SK-N-SH (cell line): ENCODE measurements around the gene WHRN.

Experiments used
- EP300 ChIP-seq, 2 experiments: IDR thresholded peaks; 2 replicates each; pipeline versions ENCODE4 v1.4.0 to v1.6.1; 2012; ENCODE audit warnings: borderline replicate concordance in 1 of 2, low read depth in 1 of 2, low read length in 1 of 2
- FOSL2 ChIP-seq: IDR thresholded peaks from 2 replicates; pipeline ENCODE4 v1.4.0; 2012; ENCODE audit warnings: low read depth, mild to moderate bottlenecking, moderate library complexity, borderline replicate concordance
- JUND ChIP-seq: IDR thresholded peaks from 2 replicates; pipeline ENCODE4 v1.4.0; 2012
- NRF1 ChIP-seq: IDR thresholded peaks from 2 replicates; pipeline ENCODE4 v1.6.1; 2012; ENCODE audit warnings: low read depth, mild to moderate bottlenecking, low read length
- POLR2AphosphoS5 ChIP-seq: IDR thresholded peaks from 2 replicates; pipeline ENCODE4 v1.6.1; 2012; ENCODE audit warnings: low read depth, low read length
- RCOR1 ChIP-seq: fragments of 150-350 bp; IDR thresholded peaks from 2 replicates; pipeline ENCODE4 v1.6.1; 2017; ENCODE audit warnings: antibody characterized with exemption, low read length
- SMC3 ChIP-seq: IDR thresholded peaks from 2 replicates; pipeline ENCODE4 v1.6.1; 2012; ENCODE audit warnings: low read depth, low read length, improper control_type of control experiment
- TAF1 ChIP-seq: IDR thresholded peaks from 2 replicates; pipeline ENCODE4 v1.6.1; 2012; ENCODE audit warnings: low read depth, mild to moderate bottlenecking, low read length, moderate library complexity, borderline replicate concordance
- TCF12 ChIP-seq: IDR thresholded peaks from 2 replicates; pipeline ENCODE4 v1.4.0; 2012
- TEAD4 ChIP-seq: IDR thresholded peaks from 2 replicates; pipeline ENCODE4 v1.4.0; 2012; ENCODE audit warnings: mild to moderate bottlenecking, borderline replicate concordance; ENCODE audit not compliant: insufficient read depth
- TF ChIP-seq, protein P1 (sequence below): fragments of 200-600 bp; sonication (generic); IDR thresholded peaks from 2 replicates; pipeline ENCODE4 v1.6.1; 2017; ENCODE audit warnings: antibody characterized with exemption, mild to moderate bottlenecking, moderate library complexity
- TF ChIP-seq, protein P2 (sequence below): IDR thresholded peaks from 2 replicates; pipeline ENCODE4 v1.4.0; 2012; ENCODE audit warnings: low read depth, borderline replicate concordance
- TF ChIP-seq, protein P3 (sequence below): fragments of 150-350 bp; IDR thresholded peaks from 2 replicates; pipeline ENCODE4 v1.6.1; 2016; ENCODE audit warnings: mild to moderate bottlenecking, low read depth, low read length

DNA sequence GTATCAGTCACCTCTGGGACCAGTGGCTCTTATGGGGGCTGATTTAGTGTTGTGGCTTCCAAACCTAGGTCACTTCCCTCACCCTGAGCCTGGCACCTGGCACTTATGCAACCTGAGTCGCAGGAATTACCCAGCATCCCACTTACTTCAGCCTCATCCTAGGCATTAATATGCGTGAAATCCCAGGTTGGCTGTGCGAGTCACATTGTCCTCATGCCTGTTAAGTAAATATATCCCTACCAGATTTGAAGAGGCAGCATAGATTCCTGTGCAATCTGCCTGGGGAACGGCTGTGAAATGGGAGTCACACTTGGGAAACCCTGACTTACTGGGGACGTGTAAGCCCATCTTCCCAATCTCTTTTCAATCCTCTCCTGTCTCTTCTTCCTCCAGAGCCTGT is 74.8 kb downstream of the WHRN start:
- TF ChIP-seq, protein P1, sequence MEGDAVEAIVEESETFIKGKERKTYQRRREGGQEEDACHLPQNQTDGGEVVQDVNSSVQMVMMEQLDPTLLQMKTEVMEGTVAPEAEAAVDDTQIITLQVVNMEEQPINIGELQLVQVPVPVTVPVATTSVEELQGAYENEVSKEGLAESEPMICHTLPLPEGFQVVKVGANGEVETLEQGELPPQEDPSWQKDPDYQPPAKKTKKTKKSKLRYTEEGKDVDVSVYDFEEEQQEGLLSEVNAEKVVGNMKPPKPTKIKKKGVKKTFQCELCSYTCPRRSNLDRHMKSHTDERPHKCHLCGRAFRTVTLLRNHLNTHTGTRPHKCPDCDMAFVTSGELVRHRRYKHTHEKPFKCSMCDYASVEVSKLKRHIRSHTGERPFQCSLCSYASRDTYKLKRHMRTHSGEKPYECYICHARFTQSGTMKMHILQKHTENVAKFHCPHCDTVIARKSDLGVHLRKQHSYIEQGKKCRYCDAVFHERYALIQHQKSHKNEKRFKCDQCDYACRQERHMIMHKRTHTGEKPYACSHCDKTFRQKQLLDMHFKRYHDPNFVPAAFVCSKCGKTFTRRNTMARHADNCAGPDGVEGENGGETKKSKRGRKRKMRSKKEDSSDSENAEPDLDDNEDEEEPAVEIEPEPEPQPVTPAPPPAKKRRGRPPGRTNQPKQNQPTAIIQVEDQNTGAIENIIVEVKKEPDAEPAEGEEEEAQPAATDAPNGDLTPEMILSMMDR = no peak
- TF ChIP-seq JUND = no peak
- TF ChIP-seq EP300 (IDR thresholded peaks at IDR 0.05; ENCODE audit: borderline replicate concordance in 1 of 2, low read depth in 1 of 2, low read length in 1 of 2) = no peak
- no peak for TF ChIP-seq SMC3
- TF ChIP-seq TEAD4 = no peak
- no peak for TF ChIP-seq POLR2AphosphoS5
- TF ChIP-seq RCOR1 = no peak
- TF ChIP-seq NRF1 = no peak
- TF ChIP-seq, protein P2, sequence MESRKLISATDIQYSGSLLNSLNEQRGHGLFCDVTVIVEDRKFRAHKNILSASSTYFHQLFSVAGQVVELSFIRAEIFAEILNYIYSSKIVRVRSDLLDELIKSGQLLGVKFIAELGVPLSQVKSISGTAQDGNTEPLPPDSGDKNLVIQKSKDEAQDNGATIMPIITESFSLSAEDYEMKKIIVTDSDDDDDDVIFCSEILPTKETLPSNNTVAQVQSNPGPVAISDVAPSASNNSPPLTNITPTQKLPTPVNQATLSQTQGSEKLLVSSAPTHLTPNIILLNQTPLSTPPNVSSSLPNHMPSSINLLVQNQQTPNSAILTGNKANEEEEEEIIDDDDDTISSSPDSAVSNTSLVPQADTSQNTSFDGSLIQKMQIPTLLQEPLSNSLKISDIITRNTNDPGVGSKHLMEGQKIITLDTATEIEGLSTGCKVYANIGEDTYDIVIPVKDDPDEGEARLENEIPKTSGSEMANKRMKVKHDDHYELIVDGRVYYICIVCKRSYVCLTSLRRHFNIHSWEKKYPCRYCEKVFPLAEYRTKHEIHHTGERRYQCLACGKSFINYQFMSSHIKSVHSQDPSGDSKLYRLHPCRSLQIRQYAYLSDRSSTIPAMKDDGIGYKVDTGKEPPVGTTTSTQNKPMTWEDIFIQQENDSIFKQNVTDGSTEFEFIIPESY = no peak
- no peak for TF ChIP-seq FOSL2
- TF ChIP-seq, protein P3, sequence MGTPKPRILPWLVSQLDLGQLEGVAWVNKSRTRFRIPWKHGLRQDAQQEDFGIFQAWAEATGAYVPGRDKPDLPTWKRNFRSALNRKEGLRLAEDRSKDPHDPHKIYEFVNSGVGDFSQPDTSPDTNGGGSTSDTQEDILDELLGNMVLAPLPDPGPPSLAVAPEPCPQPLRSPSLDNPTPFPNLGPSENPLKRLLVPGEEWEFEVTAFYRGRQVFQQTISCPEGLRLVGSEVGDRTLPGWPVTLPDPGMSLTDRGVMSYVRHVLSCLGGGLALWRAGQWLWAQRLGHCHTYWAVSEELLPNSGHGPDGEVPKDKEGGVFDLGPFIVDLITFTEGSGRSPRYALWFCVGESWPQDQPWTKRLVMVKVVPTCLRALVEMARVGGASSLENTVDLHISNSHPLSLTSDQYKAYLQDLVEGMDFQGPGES = no peak
- TF ChIP-seq TCF12 = no peak
- no peak for TF ChIP-seq TAF1
